Fibroblast of mammary gland (primary cell): ENCODE measurements around the gene ZNF765.
A peak's percentile ranks its signal among the peaks of the same experiment; 100 is the strongest.
"Not testable (repeated sequence)": the region's sequence is repeated elsewhere in the genome, so short reads cannot be mapped to it uniquely, and the experiment has no call there.

Experiments
- DNase-seq: peaks from one replicate; pipeline ENCODE4 v3.0.0-alpha.2; 2010; ENCODE audit warnings: low read depth
- H3K4me3 ChIP-seq: 2 replicates; pipeline ENCODE4 v1.5.1; 2011; ENCODE audit warnings: low read depth, mild to moderate bottlenecking, low read length, moderate library complexity; ENCODE audit not compliant: control insufficient read depth
- CTCF ChIP-seq: conservative IDR thresholded peaks from 2 replicates; pipeline ENCODE4 v1.5.1; 2011; ENCODE audit warnings: low read depth, low read length, inconsistent platforms; ENCODE audit not compliant: control insufficient read depth, insufficient read depth

The ZNF765 gene

GRCh38 chr19:53389978-53390377 is 5.0 kb upstream of the ZNF765 start:
- H3K4me3 ChIP-seq, result no peak overlapping the region
- no peak for DNase-seq
- no peak for TF ChIP-seq CTCF

- no peak for TF ChIP-seq CTCF
- peak; percentile 62 for DNase-seq
Measured at GRCh38 chr19:53394522-53394973, 401 bp upstream of the ZNF765 start.

GRCh38 chr19:53395840-53396524 is 1.0 kb downstream of the ZNF765 start:
- not testable (repeated sequence) for DNase-seq
- peak overlapping the region; percentile 88 for H3K4me3 ChIP-seq

More at GRCh38 chr19:53394522-53394973, 401 bp upstream of the ZNF765 start:
- peak overlapping the region; percentile 88 for H3K4me3 ChIP-seq

- DNase-seq, result no peak
- peak overlapping the region; percentile 88 for H3K4me3 ChIP-seq
- no peak for TF ChIP-seq CTCF
Measured at GRCh38 chr19:53396525-53396868, 1.5 kb downstream of the ZNF765 start.

GRCh38 chr19:53397918-53398317 is 3.0 kb downstream of the ZNF765 start:
- DNase-seq, H3K4me3 ChIP-seq: not testable (repeated sequence)

- no peak for TF ChIP-seq CTCF
- DNase-seq, result no peak
- H3K4me3 ChIP-seq, result no peak overlapping the region
Measured at GRCh38 chr19:53409505-53410204, 14.7 kb downstream of the ZNF765 start.

- DNase-seq, H3K4me3 ChIP-seq: not testable (repeated sequence)
Measured at GRCh38 chr19:53420520-53421315, 25.8 kb downstream of the ZNF765 start.

GRCh38 chr19:53422551-53422950 is 27.6 kb downstream of the ZNF765 start:
- no peak overlapping the region for H3K4me3 ChIP-seq
- no peak for TF ChIP-seq CTCF
- no peak for DNase-seq

- DNase-seq, H3K4me3 ChIP-seq: not testable (repeated sequence)
Measured at GRCh38 chr19:53423074-53423473, 28.1 kb downstream of the ZNF765 start.

GRCh38 chr19:53423680-53424079 is 28.7 kb downstream of the ZNF765 start:
- DNase-seq, result peak; percentile 22

More at GRCh38 chr19:53423680-53424079, 28.7 kb downstream of the ZNF765 start:
- not testable (repeated sequence) for H3K4me3 ChIP-seq
